Small intestine (tissue), 7 donors: ENCODE results near the gene ENTPD2. TPM values are rescaled to one million over a fixed set of nuclear protein-coding genes. Genes with fewer than 3 reads are reported as not detected.

Source experiments
- DNase-seq, 2 donors: peaks; one replicate each; pipeline versions ENCODE4 v3.0.0 to v3.0.0-alpha.2; 2013
- FAIRE-seq: peaks from 2 replicates; lab custom pipeline; 2012; peaks lifted over from hg19 to GRCh38; lab: Jason Lieb, UNC
- H3K27ac ChIP-seq, 3 donors: one replicate each; pipeline ENCODE4 v1.5.1; 2013; ENCODE audit warnings: low read length in 2 of 3, mild to moderate bottlenecking in 2 of 3, control low read depth in 1 of 3, inconsistent platforms in 1 of 3, low read depth in 1 of 3, moderate library complexity in 1 of 3
- H3K27me3 ChIP-seq, 3 donors: one replicate each; pipeline ENCODE4 v1.6.1; 2013; ENCODE audit warnings: low read length in 3 of 3, inconsistent platforms in 1 of 3; ENCODE audit not compliant: control insufficient read depth in 3 of 3, insufficient read depth in 3 of 3
- H3K36me3 ChIP-seq, 3 donors: one replicate each; pipeline ENCODE4 v1.6.1; 2013; ENCODE audit warnings: low read length in 3 of 3, inconsistent platforms in 1 of 3, low read depth in 1 of 3, mild to moderate bottlenecking in 1 of 3, moderate library complexity in 1 of 3; ENCODE audit not compliant: control insufficient read depth in 3 of 3, insufficient read depth in 2 of 3
- H3K4me1 ChIP-seq, 3 donors: one replicate each; pipeline ENCODE4 v1.6.1; 2013; ENCODE audit warnings: low read length in 2 of 3, inconsistent platforms in 1 of 3, low read depth in 1 of 3, mild to moderate bottlenecking in 1 of 3, moderate library complexity in 1 of 3; ENCODE audit not compliant: control insufficient read depth in 3 of 3, insufficient read depth in 2 of 3
- H3K4me3 ChIP-seq, 3 donors: one replicate each; pipeline ENCODE4 v1.5.1; 2013; ENCODE audit warnings: low read length in 3 of 3, control low read depth in 1 of 3, inconsistent platforms in 1 of 3, low read depth in 1 of 3, mild to moderate bottlenecking in 1 of 3, moderate library complexity in 1 of 3
- H3K9me3 ChIP-seq, 2 donors: one replicate each; pipeline ENCODE4 v1.6.1; 2013; ENCODE audit warnings: low read depth in 1 of 2, low read length in 1 of 2; ENCODE audit not compliant: control insufficient read depth in 2 of 2, insufficient read depth in 1 of 2
- WGBS, 3 donors: extraction: QIAGEN DNeasy Blood & Tissue Kit; methylation state at CpG; one replicate each; pipeline ENCODE4 v1.1.7; 2013; 5-methylcytosine and 5-hydroxymethylcytosine counted together
- polyA plus RNA-seq, 4 donors: library from polyadenylated mRNA; stranded (reverse) in 3 of 4; unstranded in 1 of 4; fragments of 200-250 nt in 3 of 4; fragments of 120-200 nt in 1 of 4; gene quantifications; one replicate each; pipeline versions ENCODE4 v1.2.1 to v1.2.3, GENCODE V29; 2013
- donor health status: healthy with polysubstance abuse.
- donor health status: control.
- donor health status: control.
- donor health status: Bipolar disorder and iron deficiency.
- donor health status: healthy.

The ENTPD2 gene
- polyA plus RNA-seq, 4 donors, result 5.5 to 16.5 (median 8.3) TPM

DNA sequence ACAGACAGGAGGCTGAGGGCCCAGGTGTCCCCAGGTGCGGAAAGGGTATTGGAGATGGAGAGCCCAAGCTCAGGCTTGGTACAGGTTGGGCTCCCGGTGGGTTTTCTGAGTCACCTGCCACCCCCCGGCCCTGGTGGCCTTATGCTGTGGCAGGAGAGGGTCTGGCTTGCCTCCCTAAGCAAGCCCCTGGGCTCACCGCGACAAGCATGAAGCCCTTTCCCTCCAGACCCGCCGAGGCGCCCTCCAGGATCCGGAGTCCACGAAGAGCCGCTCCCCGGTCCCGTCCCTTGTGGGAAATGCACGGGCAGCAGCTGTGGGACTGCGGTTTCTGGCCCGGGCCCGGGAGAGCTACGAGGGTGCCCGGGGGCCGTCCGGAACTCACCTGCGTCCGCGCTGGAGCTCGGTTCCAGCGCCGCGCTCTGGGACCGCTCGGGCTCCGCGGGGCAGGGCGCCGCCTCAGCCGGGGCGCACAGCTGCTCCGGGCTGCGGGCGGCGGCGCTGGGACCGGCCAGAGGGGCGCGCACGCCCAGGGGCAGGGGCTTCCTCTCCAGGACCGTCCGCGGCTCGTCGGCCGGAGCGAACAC, 15.7 kb upstream of the ENTPD2 start:
- peak overlapping the region in 2 of 3 donors; percentile 42 to 49 for H3K4me3 ChIP-seq
- FAIRE-seq, result no peak
- WGBS, 3 donors, result 2 to 4% (median 3%) methylated on average over 38 to 52 of the region's 52 CpGs
- H3K27me3 ChIP-seq, result peaks cover 0 to 6% (median 0%) of the 10 kb centered on the region in 3 donors
- DNase-seq, result peak in 1 of 2 donors; percentile 59
- peaks cover 0 to 18% (median 0%) of the 10 kb centered on the region in 3 donors for H3K36me3 ChIP-seq
- peaks cover 0 to 42% (median 4%) of the 10 kb centered on the region in 3 donors for H3K4me1 ChIP-seq
- H3K27ac ChIP-seq, result no peak overlapping the region
- no peaks in the 10 kb centered on the region for H3K9me3 ChIP-seq

DNA sequence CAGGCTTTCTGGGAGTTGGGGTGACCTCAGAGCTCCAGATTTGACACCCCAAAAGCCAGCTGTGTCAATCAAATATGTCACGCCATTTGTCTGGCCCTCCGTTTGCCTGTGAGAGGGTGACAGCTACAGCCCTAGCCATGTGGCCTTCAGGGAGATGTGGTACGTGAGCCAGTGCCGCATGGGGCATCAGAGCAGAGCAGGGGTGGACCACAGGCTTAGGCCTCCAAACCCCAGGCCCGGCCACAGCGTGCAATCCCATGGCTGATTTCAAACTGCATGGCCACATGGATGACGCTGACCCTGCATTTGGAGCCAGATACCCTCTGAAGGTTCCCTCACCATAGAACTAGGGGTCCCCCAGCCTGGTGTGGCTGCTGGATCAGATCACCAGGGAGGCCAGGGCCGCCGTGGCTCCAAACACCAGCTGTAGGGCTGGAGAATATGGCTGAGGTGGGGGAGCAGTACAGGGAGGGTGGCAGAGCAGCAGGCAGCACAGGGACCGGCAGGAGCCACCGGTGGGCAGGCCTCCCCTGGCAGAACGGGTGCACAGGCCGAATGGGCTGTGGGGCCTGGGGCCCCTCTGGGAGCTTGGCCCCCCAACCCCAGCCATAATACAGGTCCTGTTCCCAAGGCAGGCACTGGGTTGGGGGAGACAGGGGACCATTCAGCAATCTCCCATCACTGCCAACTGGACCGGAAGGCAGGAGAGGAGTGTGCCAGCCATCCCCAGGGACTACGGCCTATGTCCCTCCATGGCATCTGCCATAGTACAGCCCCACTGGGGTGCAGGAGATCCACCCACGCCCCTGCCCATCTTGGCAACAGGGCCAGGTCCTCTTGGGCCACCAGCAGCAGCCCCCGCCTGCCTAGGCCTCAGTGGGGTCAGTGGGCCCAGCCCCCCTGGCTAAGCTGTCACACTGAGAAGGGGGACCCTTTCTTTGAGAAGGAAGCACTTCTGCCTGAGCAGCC, 15.0 kb upstream of the ENTPD2 start:
- Histone ChIP-seq H3K27ac (no peak overlapping the region), H3K36me3 (peaks cover 0 to 25% (median 0%) of the 10 kb centered on the region in 3 donors), H3K4me1 (peaks cover 0 to 37% (median 4%) of the 10 kb centered on the region in 3 donors), H3K4me3 (peak overlapping the region in 1 of 3 donors; percentile 49), H3K9me3 (no peaks in the 10 kb centered on the region), H3K27me3 (peaks cover 0 to 6% (median 0%) of the 10 kb centered on the region in 3 donors)
- DNase-seq (no peak), FAIRE-seq (no peak)
- WGBS, 3 donors, result 76 to 87% (median 78%) methylated on average over 15 to 17 of the region's 17 CpGs

DNA sequence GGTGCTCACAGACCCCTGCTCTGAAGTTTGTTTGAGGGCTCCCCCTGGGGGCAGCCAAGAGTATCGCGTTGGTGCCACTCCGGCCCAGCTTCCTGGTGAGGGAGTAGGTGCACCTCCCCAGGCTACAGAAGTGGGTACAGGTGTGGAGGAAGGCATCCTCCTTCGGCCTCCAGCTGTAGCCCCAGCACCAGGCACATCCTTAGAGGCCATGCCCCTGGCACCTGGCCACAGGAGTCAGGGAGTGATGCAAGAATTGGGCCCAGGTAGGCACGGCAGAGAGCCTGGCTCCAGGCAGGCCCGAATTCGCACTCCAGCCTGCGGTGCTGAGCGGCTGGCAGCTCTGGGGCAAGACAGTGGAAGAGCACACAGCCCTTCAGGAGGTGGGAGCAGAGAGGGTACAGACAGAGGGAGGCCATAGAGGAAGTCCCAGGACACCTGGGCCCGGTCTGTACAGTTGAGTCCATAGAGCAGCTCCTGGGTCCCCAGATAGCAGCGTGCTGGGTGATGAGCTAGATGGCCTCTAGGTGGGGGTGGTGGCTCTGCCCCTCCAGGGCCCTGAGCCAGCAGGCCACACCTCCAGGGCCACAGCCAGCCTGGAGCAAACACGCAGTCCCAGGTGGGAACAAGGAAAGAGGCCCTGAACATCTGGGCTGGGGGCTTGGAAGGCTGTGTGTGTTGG, 14.1 kb upstream of the ENTPD2 start:
- WGBS, 3 donors, result 30 to 49% (median 38%) methylated on average over 12 of the region's 12 CpGs
- Histone ChIP-seq H3K27me3 (peaks cover 0 to 6% (median 0%) of the 10 kb centered on the region in 3 donors), H3K9me3 (no peaks in the 10 kb centered on the region), H3K27ac (peak overlapping the region in 2 of 3 donors; percentile 47 to 52), H3K4me3 (no peak overlapping the region), H3K36me3 (peaks cover 0 to 29% (median 0%) of the 10 kb centered on the region in 3 donors), H3K4me1 (peaks cover 0 to 29% (median 0%) of the 10 kb centered on the region in 3 donors)
- DNase-seq (peak; percentile 90 to 93), FAIRE-seq (no peak)

GRCh38 chr9:137066096-137066861, 12.4 kb upstream of the ENTPD2 start:
- DNase-seq (no peak), FAIRE-seq (no peak)
- Histone ChIP-seq H3K9me3 (no peaks in the 10 kb centered on the region), H3K27ac (no peak overlapping the region), H3K27me3 (peaks cover 0 to 6% (median 0%) of the 10 kb centered on the region in 3 donors), H3K4me1 (peaks cover 0 to 27% (median 0%) of the 10 kb centered on the region in 3 donors), H3K36me3 (peaks cover 0 to 32% (median 0%) of the 10 kb centered on the region in 3 donors), H3K4me3 (no peak overlapping the region)
- WGBS, 3 donors, result 81 to 89% (median 88%) methylated on average over 24 to 26 of the region's 26 CpGs

GRCh38 chr9:137065336-137065967, 11.6 kb upstream of the ENTPD2 start:
- DNase-seq, result no peak
- WGBS, 3 donors, result 93 to 95% (median 93%) methylated on average over 15 to 23 of the region's 23 CpGs
- Histone ChIP-seq H3K4me1 (peaks cover 0 to 20% (median 0%) of the 10 kb centered on the region in 3 donors), H3K9me3 (no peaks in the 10 kb centered on the region), H3K27ac (no peak overlapping the region), H3K36me3 (peaks cover 0 to 32% (median 0%) of the 10 kb centered on the region in 3 donors), H3K27me3 (peaks cover 0 to 6% (median 0%) of the 10 kb centered on the region in 3 donors), H3K4me3 (no peak overlapping the region)
- no peak for FAIRE-seq

- H3K4me1 ChIP-seq, result peaks cover 0 to 20% (median 0%) of the 10 kb centered on the region in 3 donors
- no peak for FAIRE-seq
- peaks cover 0 to 6% (median 0%) of the 10 kb centered on the region in 3 donors for H3K27me3 ChIP-seq
- 85 to 92% (median 89%) methylated on average over 9 to 12 of the region's 12 CpGs for WGBS, 3 donors
- peaks cover 0 to 32% (median 0%) of the 10 kb centered on the region in 3 donors for H3K36me3 ChIP-seq
- H3K27ac ChIP-seq, result no peak overlapping the region
- H3K9me3 ChIP-seq, result no peaks in the 10 kb centered on the region
- no peak for DNase-seq
- H3K4me3 ChIP-seq, result no peak overlapping the region
Measured at GRCh38 chr9:137064880-137065164, 11.0 kb upstream of the ENTPD2 start.

DNA sequence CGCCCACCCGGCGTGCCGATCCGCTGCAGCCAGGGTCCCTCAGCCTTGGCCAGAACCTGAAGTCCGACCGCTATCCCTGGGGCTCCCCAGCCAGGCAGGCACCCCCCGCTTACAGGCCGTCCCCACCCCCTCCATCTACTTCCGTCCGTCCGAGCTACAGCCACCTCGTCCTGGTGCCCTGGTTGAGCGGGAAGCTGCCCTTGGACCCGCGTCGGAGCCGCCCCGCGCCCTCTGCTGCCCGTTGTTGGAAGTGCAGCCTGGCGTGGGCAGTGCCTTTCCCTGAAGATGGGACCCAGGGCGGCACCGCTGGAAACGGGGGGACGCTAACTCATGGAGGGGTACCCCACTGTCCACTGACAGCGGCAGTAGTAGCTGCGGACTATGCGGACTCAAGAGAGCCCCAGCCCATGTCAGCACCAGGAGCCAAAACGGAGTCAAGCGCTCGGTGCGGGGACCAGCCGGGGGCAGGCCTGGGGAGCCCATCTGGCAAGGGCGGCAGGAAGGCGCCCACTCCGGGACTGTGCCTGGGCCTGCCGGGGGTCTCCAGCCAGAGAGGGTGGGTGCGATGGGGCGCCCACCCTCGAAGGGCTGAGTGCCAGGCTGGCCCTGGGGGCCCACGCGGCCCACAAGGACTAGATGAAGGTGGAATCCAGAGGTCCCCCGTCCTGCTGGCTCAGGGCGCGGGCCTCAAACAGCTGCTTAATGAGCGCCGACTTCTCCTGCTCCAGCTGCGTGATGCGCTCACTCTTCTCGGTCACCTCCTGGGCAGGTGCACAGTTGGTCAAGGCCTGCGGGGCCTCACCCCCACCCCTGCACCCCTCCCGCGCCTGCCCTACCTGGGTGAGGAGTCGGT, 10.4 kb upstream of the ENTPD2 start:
- DNase-seq (peak; percentile 55 to 70), FAIRE-seq (no peak)
- Histone ChIP-seq H3K4me1 (peaks cover 0 to 15% (median 0%) of the 10 kb centered on the region in 3 donors), H3K27me3 (peaks cover 0 to 2% (median 0%) of the 10 kb centered on the region in 3 donors), H3K36me3 (peaks cover 0 to 32% (median 0%) of the 10 kb centered on the region in 3 donors), H3K27ac (no peak overlapping the region), H3K9me3 (no peaks in the 10 kb centered on the region), H3K4me3 (no peak overlapping the region)
- 43 to 53% (median 51%) methylated on average over 49 to 55 of the region's 55 CpGs for WGBS, 3 donors
